Heart left ventricle (tissue), 13 donors: ENCODE data around the gene FRMD4B.

Experiments used
- CTCF ChIP-seq, 12 donors: fragments of 200-600 bp; sonication (generic) in 4 of 12; IDR thresholded peaks; one replicate each; pipeline versions ENCODE4 v1.5.0 to v1.8.0; 2018 to 2022; ENCODE audit warnings: antibody characterized with exemption in 12 of 12, mild to moderate bottlenecking in 5 of 12
- POLR2A ChIP-seq, 2 donors: fragments of 450-650 bp; IDR thresholded peaks; one replicate each; pipeline ENCODE4 v1.6.1; 2017; ENCODE audit warnings: antibody characterized with exemption in 2 of 2, mild to moderate bottlenecking in 2 of 2, moderate library complexity in 2 of 2
- donor health status: ischemic (EF 13 %, LVEDD 7.1; RV severe dilation, severe dysfunction).
- donor health status: DM: no; HTN: yes; CAD: no.
- donor health status: DM: no; HTN: no; CAD: no.
- donor health status: ischemic (EF 25% LVEDD 6.9; RV normal size, moderate dysfunction).
- donor health status: ischemic (EF 25% LVEDD 5.7; RV mildly dilated, moderate dysfunction).
- donor health status: ischemic (EF 35%, LVEDD 5.7; RV mildly dilated, moderate dysfunction).
- donor health status: nonischemic (EF 11% LVEDD 7.7; RV severe dilation, severe dysfunction).
- donor health status: DM: yes; HTN: yes; CAD: no.
- donor health status: PGD.
- donor health status: ischemic (EF 29% LVEDD 5.4; RV normal size, mild dysfunction).
- donor health status: nonischemic (EF 23%, LVEDD 6.1; RV moderate dilation, normal function).

- TF ChIP-seq CTCF (IDR thresholded peaks at IDR 0.05) (peak; percentile 90 to 99 (median 94)), POLR2A (IDR thresholded peaks at IDR 0.05) (no peak)
These were observed 224.1 kb downstream of the FRMD4B start for GRCh38 chr3:69161587-69162307.
